ENCODE measurements around the gene MYDGF.

- no peak for TF ChIP-seq CTCF (IDR thresholded peaks at IDR 0.05; ENCODE audit: poor library complexity, severe bottlenecking)
- no peak for TF ChIP-seq POLR2AphosphoS5 (IDR thresholded peaks at IDR 0.05)
Measured at GRCh38 chr19:4703671-4704316, 33.7 kb upstream of the MYDGF start.
